Motor neuron (in vitro differentiated cells): ENCODE data around the gene CCDC88C. TPM values are rescaled to one million over a fixed set of nuclear protein-coding genes. Genes with fewer than 3 reads are reported as not detected.
"Not testable (repeated sequence)": the region's sequence is repeated elsewhere in the genome, so short reads cannot be mapped to it uniquely, and the experiment has no call there.

ENCODE experiments used
- ATAC-seq, 8 experiments: fragments of 200-7000 bp; cut with Tn5 transposase; replicated peaks in 6 of 8; 2 replicates each; pipeline ENCODE4 v1.8.0; 2021; ENCODE audit warnings: mild to moderate bottlenecking in 8 of 8, moderate library complexity in 8 of 8
- H3K27ac ChIP-seq, 2 donors: fragments of 250-450 bp; sonication (Bioruptor Pico); 2 replicates each; pipeline ENCODE4 v1.9.0; 2021; ENCODE audit warnings: antibody characterized with exemption in 2 of 2, mild to moderate bottlenecking in 2 of 2, moderate library complexity in 1 of 2
- H3K4me1 ChIP-seq, 2 donors: fragments of 250-450 bp; sonication (Bioruptor Pico); replicated peaks in 1 of 2; 2 replicates each; pipeline ENCODE4 v1.6.1; 2021; ENCODE audit warnings: antibody characterized with exemption in 2 of 2, mild to moderate bottlenecking in 2 of 2, moderate library complexity in 1 of 2
- H3K4me3 ChIP-seq, 5 donors: fragments of 250-450 bp; sonication (Bioruptor Pico); 2 replicates each; pipeline ENCODE4 v1.9.0; 2021; ENCODE audit warnings: antibody characterized with exemption in 5 of 5, mild to moderate bottlenecking in 5 of 5, moderate library complexity in 4 of 5
- WGBS, 10 experiments: fragments of 450-650 bp; shearing (Covaris generic); methylation state at CpG; one replicate each; pipeline ENCODE4 v1.0.0; 2022; 5-methylcytosine and 5-hydroxymethylcytosine counted together
- in situ Hi-C, 9 experiments: fragments of 400-800 bp; cut with MboI; loops; one replicate each; pipeline ENCODE4 v1.15.0; 2021; ENCODE audit warnings: low sequenced_read_pairs in 9 of 9, low pct_unique_long_range_greater_than_20kb in 2 of 9; ENCODE audit not compliant: unreplicated experiment in 9 of 9
- total RNA-seq, 8 experiments: library from RNA; unstranded; fragments of 300-600 nt; gene quantifications; 2 replicates each; pipeline versions ENCODE4 v1.2.3 to v1.2.4, GENCODE V29; 2022

The CCDC88C gene
- total RNA-seq, 8 experiments from 2014 or later, result 2.6 to 25.2 (median 10.5) TPM

DNA sequence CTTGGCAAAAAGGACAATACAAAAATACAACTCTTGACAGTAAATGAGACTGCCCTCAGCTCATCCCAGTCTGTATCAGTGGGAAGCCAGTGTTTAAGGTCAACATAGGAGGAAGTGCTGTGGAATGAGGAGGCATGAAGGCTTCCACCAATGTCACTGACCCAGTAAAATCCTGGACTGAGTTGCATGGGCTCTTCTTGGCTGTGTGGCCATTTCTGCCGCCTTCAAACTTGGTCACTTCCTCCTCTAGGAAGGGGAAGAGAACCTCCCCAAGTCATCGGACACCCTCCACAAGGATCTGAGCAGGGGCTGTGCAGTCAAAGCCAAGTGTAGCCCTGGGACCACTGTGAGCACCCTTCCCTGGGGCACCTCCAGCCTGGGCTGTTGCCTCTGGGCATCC, 185.0 kb downstream of the CCDC88C start:
- in situ Hi-C loops, result no loop called here
- no peak overlapping the region for H3K4me3 ChIP-seq
- WGBS, 10 experiments, result 92 to 100% (median 100%) methylated on average over 1 to 2 of the region's 2 CpGs; no CpG with 5 or more reads in 7 of the 10 experiments
- ATAC-seq, result no peak
- H3K4me1 ChIP-seq, result no peaks in the 10 kb centered on the region
- no peak overlapping the region for H3K27ac ChIP-seq

DNA sequence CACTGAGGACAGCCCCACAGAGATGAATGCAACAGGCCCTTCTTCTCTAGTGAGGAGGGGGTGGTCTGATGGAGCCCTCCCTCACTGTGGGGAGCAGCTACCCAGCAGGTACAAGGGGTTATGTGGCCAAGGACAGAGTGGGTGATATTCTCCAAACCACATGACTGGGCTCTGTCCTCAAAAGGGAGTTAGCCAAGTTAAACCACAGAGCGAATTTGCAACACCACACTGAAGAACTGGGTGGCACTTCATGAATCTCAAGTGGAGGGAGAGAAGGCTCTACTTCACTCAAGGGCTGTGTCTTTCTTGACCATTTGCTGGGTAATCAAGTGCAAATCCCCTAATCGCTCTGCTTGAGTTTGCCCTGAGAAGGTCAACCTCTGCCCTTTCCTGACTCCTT, 185.6 kb downstream of the CCDC88C start:
- no peak for ATAC-seq
- 40 to 100% (median 86%) methylated on average over 1 to 2 of the region's 2 CpGs; no CpG with 5 or more reads in 4 of the 10 experiments for WGBS, 10 experiments
- H3K4me1 ChIP-seq, result no peaks in the 10 kb centered on the region
- no peak overlapping the region for H3K4me3 ChIP-seq
- in situ Hi-C loops, result no loop called here
- H3K27ac ChIP-seq, result no peak overlapping the region

DNA sequence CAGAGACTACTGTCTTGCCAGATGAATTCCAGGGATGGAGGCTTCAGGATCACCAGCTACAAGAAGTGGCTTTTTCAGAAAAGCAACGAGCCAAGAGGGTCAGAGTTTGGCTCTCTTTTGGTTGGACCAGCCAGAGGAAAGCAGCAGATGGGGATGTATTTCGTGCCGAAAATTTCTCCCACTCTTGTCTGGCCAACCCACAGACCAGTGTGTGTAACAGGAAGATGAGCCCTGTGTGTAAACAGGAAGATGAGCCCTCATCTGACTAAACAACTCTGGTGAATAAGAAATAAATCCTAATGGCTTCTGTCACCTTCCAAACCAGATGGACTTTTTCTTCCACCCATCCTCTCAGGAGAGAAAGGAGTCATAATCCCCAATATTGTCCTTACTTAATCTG, 186.2 kb downstream of the CCDC88C start:
- H3K4me3 ChIP-seq, result no peak overlapping the region
- H3K4me1 ChIP-seq, result no peaks in the 10 kb centered on the region
- no peak overlapping the region for H3K27ac ChIP-seq
- in situ Hi-C loops, result no loop called here
- ATAC-seq, result no peak
- WGBS, 10 experiments, result 32 to 93% (median 60%) methylated on average over 1 to 3 of the region's 3 CpGs; no CpG with 5 or more reads in 5 of the 10 experiments

DNA sequence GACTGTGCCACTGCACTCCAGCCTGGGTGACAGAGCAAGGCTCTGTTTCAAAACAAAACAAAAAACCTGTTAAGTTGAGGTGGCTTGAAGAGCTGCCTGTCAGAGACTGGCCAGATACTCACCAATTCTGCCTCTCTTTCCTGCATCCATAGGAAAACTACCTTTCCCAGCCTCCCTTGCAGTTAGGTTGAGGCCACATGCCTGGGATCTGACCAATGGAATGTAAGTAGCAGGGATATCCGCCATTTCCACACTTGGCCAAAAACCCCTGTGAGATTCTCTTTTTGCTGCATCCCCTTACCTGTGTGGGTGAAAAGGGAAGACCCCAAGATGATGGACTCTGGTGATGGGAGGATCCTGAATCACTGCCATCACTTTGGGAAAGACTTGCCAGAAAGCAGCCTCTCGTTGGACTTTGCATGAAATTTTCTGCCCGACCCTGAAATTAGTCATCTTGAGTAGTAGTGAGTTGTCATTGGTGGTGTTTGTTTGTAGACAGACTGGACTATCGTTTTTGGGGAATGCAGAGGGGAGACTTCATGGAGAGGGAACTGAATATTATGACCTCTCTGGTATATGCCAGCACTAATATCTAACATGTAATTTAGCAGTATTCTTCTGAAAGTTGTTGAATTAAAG, 187.1 kb downstream of the CCDC88C start:
- no peak overlapping the region for H3K27ac ChIP-seq
- in situ Hi-C loops, result no loop called here
- H3K4me3 ChIP-seq, result no peak overlapping the region
- H3K4me1 ChIP-seq, result no peaks in the 10 kb centered on the region
- ATAC-seq, result peak in 3 of 8 experiments; percentile 51 to 71 (median 54)
- 4 to 92% (median 29%) methylated on average over 2 to 3 of the region's 4 CpGs; no CpG with 5 or more reads in 5 of the 10 experiments for WGBS, 10 experiments

DNA sequence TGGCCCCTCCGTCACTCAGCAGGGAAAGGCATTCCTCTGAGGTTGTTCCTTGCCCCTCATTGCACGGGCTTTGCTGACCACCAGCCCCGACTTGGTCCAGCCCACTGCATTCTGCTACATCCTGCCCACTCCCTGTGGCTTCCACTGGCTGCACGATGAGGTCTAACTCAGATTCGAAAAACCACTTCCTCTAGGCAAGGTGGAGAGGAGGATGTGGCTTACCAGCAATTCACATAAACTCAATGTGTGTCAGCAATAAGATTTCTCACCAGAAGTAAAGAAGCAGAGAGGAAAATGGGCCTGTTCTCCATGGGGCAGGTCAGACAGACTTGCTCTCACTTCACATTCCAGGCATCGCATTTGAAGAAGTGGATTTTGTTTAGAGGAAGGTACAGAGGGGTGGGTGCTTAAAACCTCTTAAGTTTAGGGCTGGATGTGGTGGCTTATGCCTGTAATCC, 187.8 kb downstream of the CCDC88C start:
- WGBS, 10 experiments, result 0 to 100% (median 87%) methylated on average over 1 to 5 of the region's 6 CpGs; no CpG with 5 or more reads in 3 of the 10 experiments
- in situ Hi-C loops, result no loop called here
- Histone ChIP-seq H3K4me1 (no peaks in the 10 kb centered on the region), H3K27ac (no peak overlapping the region), H3K4me3 (no peak overlapping the region)
- ATAC-seq, result no peak

DNA sequence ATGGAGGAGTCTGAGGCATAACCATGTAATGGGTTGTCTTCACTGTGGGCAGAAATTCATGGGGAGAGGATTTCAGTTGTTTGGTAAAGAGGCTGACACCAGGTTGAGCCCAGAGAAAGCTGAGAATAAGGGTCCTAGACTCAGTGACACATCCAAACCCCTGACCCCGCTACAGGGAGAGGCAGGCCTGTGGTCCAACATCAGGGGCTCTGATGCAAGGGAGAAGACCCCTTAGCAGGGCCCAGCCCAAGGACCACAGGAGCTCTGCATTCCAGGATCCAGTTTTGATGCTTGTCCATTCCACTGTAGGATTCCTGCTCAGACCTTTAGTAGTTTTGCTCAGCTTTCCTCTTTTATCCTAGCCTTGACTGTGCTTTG, 188.6 kb downstream of the CCDC88C start:
- ATAC-seq, result no peak
- Histone ChIP-seq H3K4me3 (no peak overlapping the region), H3K27ac (no peak overlapping the region), H3K4me1 (no peaks in the 10 kb centered on the region)
- in situ Hi-C loops, result no loop called here
- WGBS, 10 experiments, result 83 to 100% (median 93%) methylated on average over 1 of the region's 1 CpG; no CpG with 5 or more reads in 6 of the 10 experiments

DNA sequence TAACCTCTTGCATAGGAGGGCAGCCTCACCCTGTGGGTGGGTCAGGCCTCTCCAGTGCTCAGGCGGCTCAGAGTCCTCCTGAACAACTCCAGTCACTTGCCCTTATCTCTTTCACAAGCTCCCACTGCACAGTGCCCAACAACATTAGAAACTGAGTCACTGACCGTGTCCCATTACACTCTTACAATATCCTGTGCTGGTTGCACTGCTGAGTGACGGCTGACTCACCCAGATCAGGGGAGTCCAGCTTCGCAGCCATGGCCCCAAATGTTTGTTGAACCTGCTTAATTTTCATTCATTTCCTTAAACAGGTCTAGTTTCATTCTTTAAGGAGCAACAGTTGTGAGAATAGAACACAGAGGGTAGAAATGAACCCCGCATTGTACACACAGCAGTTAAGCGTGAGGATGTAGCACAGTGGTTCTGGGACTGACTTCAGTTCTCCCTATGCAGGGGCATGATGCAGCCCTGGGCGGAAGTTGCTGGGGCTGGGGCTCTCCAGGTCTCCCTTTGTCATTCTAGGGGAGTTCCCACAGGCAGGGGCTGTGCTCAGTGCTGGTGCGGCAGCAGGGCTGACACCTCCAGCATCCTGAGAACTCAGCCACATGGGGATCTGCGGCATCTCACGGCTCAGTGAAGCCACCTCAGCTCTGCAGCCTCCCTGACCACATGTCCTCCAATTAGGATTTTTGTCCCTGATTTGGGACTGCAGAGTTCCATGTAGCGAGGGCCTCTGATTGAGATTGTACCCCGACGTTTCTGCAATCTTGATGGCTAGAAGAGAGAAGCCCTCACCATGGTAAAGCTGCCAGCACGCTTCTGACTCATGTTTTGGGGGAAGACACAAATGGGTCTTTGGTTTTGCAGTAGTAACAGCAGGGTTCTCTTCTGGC, 189.3 kb downstream of the CCDC88C start:
- Histone ChIP-seq H3K27ac (no peak overlapping the region), H3K4me1 (no peaks in the 10 kb centered on the region), H3K4me3 (no peak overlapping the region)
- in situ Hi-C loops, result no loop called here
- ATAC-seq, result peak in 2 of 8 experiments; percentile 38 to 53
- WGBS, 10 experiments, result 20 to 100% (median 76%) methylated on average over 1 to 10 of the region's 14 CpGs; no CpG with 5 or more reads in 2 of the 10 experiments

DNA sequence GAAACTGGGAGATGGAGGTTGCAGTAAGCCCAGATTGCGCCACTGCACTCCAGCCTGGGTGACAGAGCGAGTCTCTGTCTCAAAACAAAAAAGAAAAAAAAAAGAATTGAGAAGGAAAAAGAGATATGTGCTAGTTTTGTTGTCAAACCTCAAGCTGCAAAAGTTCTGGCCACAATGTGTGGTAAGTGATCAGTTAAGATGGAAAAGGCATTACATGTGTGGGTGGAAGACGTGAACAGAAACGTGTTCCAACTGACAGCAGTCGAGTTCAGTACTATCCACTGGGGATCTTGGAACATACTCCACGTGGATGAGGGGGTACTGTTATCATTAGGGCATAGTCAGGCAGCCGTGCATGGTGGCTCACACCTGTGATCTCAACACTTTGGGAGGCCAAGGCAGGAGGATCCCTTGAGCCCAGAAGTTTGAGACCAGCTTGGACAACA, 190.4 kb downstream of the CCDC88C start:
- WGBS, 10 experiments, result 43 to 100% (median 85%) methylated on average over 1 to 7 of the region's 7 CpGs; no CpG with 5 or more reads in 1 of the 10 experiments
- in situ Hi-C loops, result no loop called here
- Histone ChIP-seq H3K4me1 (no peaks in the 10 kb centered on the region), H3K4me3 (no peak overlapping the region), H3K27ac (no peak overlapping the region)
- no peak for ATAC-seq

DNA sequence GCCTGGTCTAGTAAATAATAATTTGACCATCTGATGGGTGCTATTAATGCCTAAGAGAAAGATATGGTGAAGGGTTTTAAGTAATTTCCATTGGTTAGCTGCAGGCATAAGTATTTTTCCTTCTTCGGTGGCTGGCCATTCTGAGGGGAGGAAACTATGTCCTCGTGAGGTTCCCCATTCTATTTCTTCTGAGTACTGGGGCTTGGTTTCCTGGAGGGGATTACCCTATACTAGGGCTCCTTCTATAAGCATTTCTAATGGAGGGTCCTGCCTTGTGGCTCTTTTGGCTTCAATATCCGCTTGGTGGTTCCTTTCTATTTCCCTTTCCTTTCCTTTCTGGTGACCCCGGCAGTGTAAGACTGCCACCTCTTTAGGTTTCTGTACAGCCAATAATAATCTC, 191.3 kb downstream of the CCDC88C start:
- WGBS, 10 experiments, result 71 to 100% (median 100%) methylated on average over 1 to 2 of the region's 4 CpGs; no CpG with 5 or more reads in 3 of the 10 experiments
- H3K27ac ChIP-seq, H3K4me3 ChIP-seq, H3K4me1 ChIP-seq, ATAC-seq, in situ Hi-C loops: not testable (repeated sequence)

DNA sequence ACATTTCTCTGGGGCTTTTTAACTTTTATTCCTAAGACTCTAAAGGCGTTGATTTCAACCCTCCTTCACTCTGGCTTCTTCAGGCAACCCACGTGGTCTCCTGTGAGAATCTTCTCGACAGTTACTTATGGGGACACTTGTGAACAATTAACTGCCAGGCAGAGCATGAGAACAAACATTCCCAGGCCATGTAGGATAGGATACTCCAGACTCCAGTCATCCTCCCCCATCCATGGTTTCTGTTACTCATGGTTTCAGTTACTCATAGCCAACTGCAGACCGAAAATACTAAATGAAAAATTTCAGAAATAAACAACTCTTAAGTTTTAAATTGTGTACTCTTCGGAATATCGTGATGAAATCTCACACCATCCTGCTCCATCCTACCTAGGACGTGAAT, 192.6 kb downstream of the CCDC88C start:
- in situ Hi-C loops, result no loop called here
- no peak for ATAC-seq
- H3K4me3 ChIP-seq, result no peak overlapping the region
- 56 to 94% (median 83%) methylated on average over 1 to 7 of the region's 7 CpGs; no CpG with 5 or more reads in 1 of the 10 experiments for WGBS, 10 experiments
- H3K4me1 ChIP-seq, result no peaks in the 10 kb centered on the region
- no peak overlapping the region for H3K27ac ChIP-seq

DNA sequence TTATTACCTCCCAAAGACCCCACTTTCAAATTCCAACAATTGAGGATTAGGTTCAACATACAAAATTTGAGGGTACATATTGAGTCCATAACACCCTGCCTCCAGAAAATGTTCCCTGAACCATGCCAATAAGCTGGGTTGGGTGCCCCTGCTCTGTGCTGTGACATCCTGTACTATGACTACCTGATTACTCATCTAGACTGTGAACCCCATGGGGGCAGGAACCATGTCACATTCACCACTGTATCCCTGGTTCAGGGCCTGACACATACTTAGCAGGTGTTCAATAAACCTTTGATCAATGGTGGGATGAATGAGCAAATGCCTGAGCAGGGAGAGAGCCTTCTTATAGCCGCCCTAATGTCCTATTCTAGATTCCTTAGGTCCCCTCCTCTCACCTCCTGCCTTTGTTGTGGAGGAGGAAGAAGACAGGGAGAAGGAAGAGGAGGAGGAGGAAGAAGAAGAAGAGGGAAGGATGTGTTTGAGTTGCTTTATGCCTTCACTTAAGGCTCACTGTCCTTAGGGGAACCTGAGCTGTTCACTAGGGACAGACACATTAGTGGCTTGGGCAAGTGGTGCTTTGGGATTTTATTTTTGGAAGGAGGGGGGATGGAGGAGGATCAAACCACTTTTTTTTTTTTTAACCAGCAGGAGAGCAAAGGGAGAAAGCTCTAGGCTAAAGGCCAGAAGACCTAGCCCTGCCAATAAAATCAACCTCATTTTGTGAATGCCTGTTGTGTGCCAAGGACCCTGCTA, 194.4 kb downstream of the CCDC88C start:
- in situ Hi-C loops, result no loop called here
- H3K4me1 ChIP-seq, result no peaks in the 10 kb centered on the region
- 83 to 100% (median 94%) methylated on average over 1 of the region's 1 CpG; no CpG with 5 or more reads in 6 of the 10 experiments for WGBS, 10 experiments
- H3K4me3 ChIP-seq, result no peak overlapping the region
- no peak for ATAC-seq
- no peak overlapping the region for H3K27ac ChIP-seq
